ENCODE results near the gene JAML. TPM values are rescaled to one million over a fixed set of nuclear protein-coding genes. Genes with fewer than 3 reads are reported as not detected.

Gene JAML
- total RNA-seq, 2 experiments from 2014 or later = 26.7 to 30.3 TPM

DNA sequence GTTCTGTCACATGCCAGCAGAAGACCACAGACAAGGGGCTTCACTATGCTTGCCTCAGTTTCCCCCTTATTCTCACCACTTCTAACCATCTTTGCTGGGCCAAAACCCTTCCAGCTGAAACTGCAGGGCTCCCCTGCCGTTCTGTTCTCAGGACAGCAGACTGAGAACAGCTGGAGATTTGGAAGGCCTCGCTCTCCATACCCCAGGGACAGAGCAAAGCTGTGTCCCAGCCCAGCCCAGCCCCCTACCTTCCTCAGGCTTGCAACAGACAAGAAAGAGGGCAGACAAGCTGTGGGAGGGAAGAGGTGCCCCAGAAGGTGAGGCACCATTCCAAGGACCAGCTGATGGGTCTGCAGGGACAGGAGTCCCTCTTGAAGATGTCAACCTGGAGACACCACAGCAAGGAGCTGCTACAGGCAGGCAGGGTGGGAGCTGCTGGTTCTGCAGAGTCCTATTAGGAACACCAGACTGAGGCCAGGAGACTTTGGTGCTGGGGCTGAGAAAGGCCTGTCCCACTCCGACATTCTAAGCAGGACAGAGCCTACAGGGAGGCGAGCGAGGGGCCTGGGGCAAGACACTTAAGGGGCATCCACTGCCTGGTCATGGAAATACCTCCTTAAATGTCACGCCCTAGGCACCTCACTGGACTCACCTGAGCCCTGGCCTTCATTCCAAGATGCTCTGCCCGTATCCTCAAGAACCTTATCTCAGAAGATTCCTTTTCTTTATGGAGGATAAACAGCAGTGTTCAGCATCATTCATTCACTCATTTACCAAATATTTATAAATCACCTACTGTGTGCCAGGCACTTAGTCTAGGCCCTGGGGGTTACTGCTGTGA, 55.3 kb downstream of the JAML start:
- intact Hi-C loops (cut with DNase I, micrococcal nuclease) = loop anchor here (5.0 to 10.0 kb wide), 3 partner anchors 325 to 742 kb away; no protein-coding TSS in a partner anchor
- Histone ChIP-seq H3K27me3 (ENCODE audit: control insufficient read depth in 1 of 2, insufficient read depth in 2 of 2, low read length in 2 of 2) (peaks cover 0 to 2% of the 10 kb centered on the region in 2 experiments), H3K9me3 (ENCODE audit: control insufficient read depth in 1 of 2, insufficient read depth in 1 of 2, low read length in 2 of 2) (no peaks in the 10 kb centered on the region), H3K4me1 (ENCODE audit: insufficient read depth, low read length) (peaks cover 8% of the 10 kb centered on the region), H3K36me3 (ENCODE audit: insufficient read depth, low read length) (no peaks in the 10 kb centered on the region), H3K27ac (ENCODE audit: low read depth in 1 of 2, low read length in 2 of 2) (no peak overlapping the region), H3K4me3 (ENCODE audit: low read length) (no peak overlapping the region)
- ChIA-PET POLR2A (no interaction called here), CTCF (no interaction called here)
- peaks cover 7% of the 10 kb centered on the region for H3K27me3 Mint-ChIP-seq
- H3K4me1 Mint-ChIP-seq (ENCODE audit: low read depth) = peaks cover 5% of the 10 kb centered on the region
- no peak overlapping the region for H3K4me3 Mint-ChIP-seq
- H3K9me3 Mint-ChIP-seq = no peaks in the 10 kb centered on the region
- DNase-seq = no peak
- no peak for TF ChIP-seq CTCF (IDR thresholded peaks at IDR 0.05)
- no peaks in the 10 kb centered on the region for H3K36me3 Mint-ChIP-seq (ENCODE audit: low read depth)
- ATAC-seq (ENCODE audit: poor library complexity) = no peak
- H3K27ac Mint-ChIP-seq = no peak overlapping the region

GRCh38 chr11:118168751-118169150, 56.1 kb downstream of the JAML start:
- Histone ChIP-seq H3K4me1 (ENCODE audit: insufficient read depth, low read length) (peaks cover 8% of the 10 kb centered on the region), H3K4me3 (ENCODE audit: low read length) (no peak overlapping the region), H3K27ac (ENCODE audit: low read depth in 1 of 2, low read length in 2 of 2) (no peak overlapping the region), H3K9me3 (ENCODE audit: control insufficient read depth in 1 of 2, insufficient read depth in 1 of 2, low read length in 2 of 2) (no peaks in the 10 kb centered on the region), H3K27me3 (ENCODE audit: control insufficient read depth in 1 of 2, insufficient read depth in 2 of 2, low read length in 2 of 2) (peaks cover 0 to 2% of the 10 kb centered on the region in 2 experiments), H3K36me3 (ENCODE audit: insufficient read depth, low read length) (no peaks in the 10 kb centered on the region)
- POLR2A ChIA-PET = no interaction called here
- H3K27me3 Mint-ChIP-seq = peaks cover 9% of the 10 kb centered on the region
- no peaks in the 10 kb centered on the region for H3K9me3 Mint-ChIP-seq
- CTCF ChIA-PET = no interaction called here
- no peaks in the 10 kb centered on the region for H3K36me3 Mint-ChIP-seq (ENCODE audit: low read depth)
- ATAC-seq (ENCODE audit: poor library complexity) (no peak), DNase-seq (no peak)
- H3K27ac Mint-ChIP-seq = no peak overlapping the region
- H3K4me3 Mint-ChIP-seq = no peak overlapping the region
- H3K4me1 Mint-ChIP-seq (ENCODE audit: low read depth) = peaks cover 5% of the 10 kb centered on the region
- TF ChIP-seq CTCF (IDR thresholded peaks at IDR 0.05) = no peak
- intact Hi-C loops (cut with DNase I, micrococcal nuclease) = no loop called here

DNA sequence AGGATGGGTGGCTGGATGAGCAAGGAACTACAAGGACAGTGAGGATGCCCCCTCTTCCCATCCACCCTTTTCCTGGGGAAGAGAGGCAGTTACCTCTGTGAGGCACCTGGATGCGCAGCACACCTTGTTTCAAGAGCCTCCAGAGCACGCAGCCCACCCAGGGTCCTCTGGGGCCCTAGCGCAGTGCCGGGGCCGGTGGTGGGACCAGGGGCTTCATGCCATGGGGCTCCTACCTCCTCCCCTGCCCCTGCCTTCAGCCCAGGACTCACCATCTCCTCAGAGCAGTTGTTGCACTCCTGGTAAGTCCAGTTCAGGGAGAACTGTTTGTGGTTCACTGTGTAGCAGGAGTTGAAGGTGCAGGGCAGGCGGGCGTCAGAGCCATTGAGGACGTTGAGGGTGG, 56.5 kb downstream of the JAML start:
- Histone ChIP-seq H3K4me3 (ENCODE audit: low read length) (no peak overlapping the region), H3K4me1 (ENCODE audit: insufficient read depth, low read length) (peaks cover 8% of the 10 kb centered on the region), H3K9me3 (ENCODE audit: control insufficient read depth in 1 of 2, insufficient read depth in 1 of 2, low read length in 2 of 2) (no peaks in the 10 kb centered on the region), H3K36me3 (ENCODE audit: insufficient read depth, low read length) (no peaks in the 10 kb centered on the region), H3K27me3 (ENCODE audit: control insufficient read depth in 1 of 2, insufficient read depth in 2 of 2, low read length in 2 of 2) (peaks cover 2% of the 10 kb centered on the region in 2 experiments), H3K27ac (ENCODE audit: low read depth in 1 of 2, low read length in 2 of 2) (no peak overlapping the region)
- Mint-ChIP-seq H3K36me3 (ENCODE audit: low read depth) (no peaks in the 10 kb centered on the region), H3K4me1 (ENCODE audit: low read depth) (peaks cover 5% of the 10 kb centered on the region), H3K27me3 (peaks cover 6% of the 10 kb centered on the region), H3K27ac (no peak overlapping the region), H3K9me3 (no peaks in the 10 kb centered on the region), H3K4me3 (no peak overlapping the region)
- ChIA-PET CTCF (no interaction called here), POLR2A (no interaction called here)
- TF ChIP-seq CTCF (IDR thresholded peaks at IDR 0.05) = no peak
- DNase-seq (no peak), ATAC-seq (ENCODE audit: poor library complexity) (no peak)
- intact Hi-C loops (cut with DNase I, micrococcal nuclease) = no loop called here
